SK-N-SH (cell line): ENCODE data around the gene ECHDC1. TPM values are rescaled to one million over a fixed set of nuclear protein-coding genes. Genes with fewer than 3 reads are reported as not detected.

Experiments used
- CTCF ChIA-PET: fragments of 300-600, 350-600 bp; formaldehyde crosslinking; extraction: SDS; loops from one replicate; lab custom pipeline; 2021; lab: Yijun Ruan, JAX
- POLR2A ChIA-PET: fragments of 350-600 bp; sonication (Branson Sonifier 250); formaldehyde crosslinking; extraction: SDS; loops from one replicate; lab custom pipeline; 2020; ENCODE audit warnings: antibody characterized with exemption, inconsistent platforms; lab: Yijun Ruan, JAX
- DNase-seq: peaks from one replicate; pipeline ENCODE4 v3.0.0; 2012
- H2AFZ ChIP-seq: fragments of 200-600 bp; sonication (generic); 2 replicates; pipeline ENCODE4 v1.8.1; 2016; ENCODE audit warnings: antibody characterized with exemption, mild to moderate bottlenecking, low read depth
- H3F3A ChIP-seq: fragments of 200-600 bp; sonication (generic); replicated peaks from 2 replicates; pipeline ENCODE3; 2016; ENCODE audit warnings: antibody characterized with exemption, mild to moderate bottlenecking; ENCODE audit not compliant: insufficient read depth
- H3K27ac ChIP-seq, 2 experiments: fragments of 200-500 bp in 1 of 2; fragments of 200-600 bp in 1 of 2; sonication (Bioruptor generic) in 1 of 2; sonication (generic), shearing (Covaris generic) in 1 of 2; 2 replicates each; pipeline versions ENCODE4 v1.5.1 to v1.6.1; 2014 to 2016; ENCODE audit warnings: low read depth in 2 of 2, inconsistent platforms in 1 of 2, low read length in 1 of 2, mild to moderate bottlenecking in 1 of 2, mixed read lengths in 1 of 2
- H3K27me3 ChIP-seq: fragments of 200-600 bp; sonication (generic), shearing (Covaris generic); 2 replicates; pipeline ENCODE4 v1.6.1; 2016; ENCODE audit warnings: mixed run types; ENCODE audit not compliant: insufficient read depth
- H3K36me3 ChIP-seq, 2 experiments: fragments of 200-500 bp in 1 of 2; fragments of 200-600 bp in 1 of 2; sonication (Bioruptor generic) in 1 of 2; sonication (generic) in 1 of 2; replicated peaks in 1 of 2; 2 replicates each; pipeline versions ENCODE3 to v1.5.1; 2014 to 2016; ENCODE audit warnings: low read length in 1 of 2, mild to moderate bottlenecking in 1 of 2; ENCODE audit not compliant: insufficient read depth in 2 of 2, control insufficient read depth in 1 of 2
- H3K4me1 ChIP-seq, 2 experiments: fragments of 200-500 bp in 1 of 2; fragments of 200-600 bp in 1 of 2; sonication (Bioruptor generic) in 1 of 2; sonication (generic), shearing (Covaris generic) in 1 of 2; 2 replicates each; pipeline versions ENCODE4 v1.5.1 to v1.6.1; 2014 to 2016; ENCODE audit warnings: low read depth in 1 of 2, low read length in 1 of 2, mixed run types in 1 of 2; ENCODE audit not compliant: insufficient read depth in 2 of 2, control insufficient read depth in 1 of 2
- H3K4me2 ChIP-seq: fragments of 200-600 bp; sonication (generic), shearing (Covaris generic); 2 replicates; pipeline ENCODE4 v1.6.1; 2017; ENCODE audit warnings: mixed run types
- H3K4me3 ChIP-seq, 2 experiments: fragments of 200-500 bp in 1 of 2; fragments of 200-600 bp in 1 of 2; sonication (Bioruptor generic) in 1 of 2; sonication (generic), shearing (Covaris generic) in 1 of 2; 2 replicates each; pipeline versions ENCODE4 v1.5.1 to v1.8.1; 2014 to 2016; ENCODE audit warnings: low read depth in 2 of 2, inconsistent platforms in 1 of 2, low read length in 1 of 2, mild to moderate bottlenecking in 1 of 2, mixed read lengths in 1 of 2, moderate library complexity in 1 of 2
- H3K79me2 ChIP-seq: fragments of 200-600 bp; sonication (generic); 2 replicates; pipeline ENCODE4 v1.8.1; 2017; ENCODE audit warnings: mild to moderate bottlenecking; ENCODE audit not compliant: insufficient read depth
- H3K9ac ChIP-seq: fragments of 200-600 bp; sonication (generic); 2 replicates; pipeline ENCODE4 v1.6.1; 2017; ENCODE audit warnings: mixed run types
- H3K9me2 ChIP-seq: fragments of 200-600 bp; sonication (generic); 2 replicates; pipeline ENCODE4 v1.6.1; 2017; ENCODE audit warnings: mixed run types
- H3K9me3 ChIP-seq: fragments of 200-600 bp; sonication (generic); 2 replicates; pipeline ENCODE4 v1.6.1; 2017; ENCODE audit warnings: mixed run types, mild to moderate bottlenecking, moderate library complexity
- H4K20me1 ChIP-seq: fragments of 200-600 bp; sonication (generic); 2 replicates; pipeline ENCODE4 v1.6.1; 2017; ENCODE audit warnings: mild to moderate bottlenecking, mixed run types; ENCODE audit not compliant: insufficient read depth
- CTCF ChIP-seq: fragments of 200-600 bp; sonication (generic); IDR thresholded peaks from 2 replicates; pipeline ENCODE4 v1.6.1; 2017; ENCODE audit warnings: antibody characterized with exemption, mild to moderate bottlenecking, moderate library complexity
- ELF1 ChIP-seq: IDR thresholded peaks from 2 replicates; pipeline ENCODE4 v1.4.0; 2012
- FOSL2 ChIP-seq: IDR thresholded peaks from 2 replicates; pipeline ENCODE4 v1.4.0; 2012; ENCODE audit warnings: low read depth, mild to moderate bottlenecking, moderate library complexity, borderline replicate concordance
- GABPA ChIP-seq: IDR thresholded peaks from 2 replicates; pipeline ENCODE4 v1.4.0; 2012; ENCODE audit warnings: low read depth, mild to moderate bottlenecking
- JUND ChIP-seq: IDR thresholded peaks from 2 replicates; pipeline ENCODE4 v1.4.0; 2012
- MAX ChIP-seq: IDR thresholded peaks from 2 replicates; pipeline ENCODE4 v1.4.0; 2012; ENCODE audit warnings: low read depth
- MEF2A ChIP-seq: IDR thresholded peaks from 2 replicates; pipeline ENCODE4 v1.4.0; 2012; ENCODE audit warnings: low read depth, borderline replicate concordance
- MXI1 ChIP-seq: IDR thresholded peaks from 2 replicates; pipeline ENCODE4 v1.6.1; 2012; ENCODE audit warnings: mild to moderate bottlenecking, low read depth, low read length, improper control_type of control experiment
- NRF1 ChIP-seq: IDR thresholded peaks from 2 replicates; pipeline ENCODE4 v1.6.1; 2012; ENCODE audit warnings: low read depth, mild to moderate bottlenecking, low read length
- RAD21 ChIP-seq: IDR thresholded peaks from 2 replicates; pipeline ENCODE4 v1.6.1; 2012; ENCODE audit warnings: mild to moderate bottlenecking, low read length
- SMC3 ChIP-seq: IDR thresholded peaks from 2 replicates; pipeline ENCODE4 v1.6.1; 2012; ENCODE audit warnings: low read depth, low read length, improper control_type of control experiment
- TAF1 ChIP-seq: IDR thresholded peaks from 2 replicates; pipeline ENCODE4 v1.6.1; 2012; ENCODE audit warnings: low read depth, mild to moderate bottlenecking, low read length, moderate library complexity, borderline replicate concordance
- TCF12 ChIP-seq: IDR thresholded peaks from 2 replicates; pipeline ENCODE4 v1.4.0; 2012
- USF1 ChIP-seq: IDR thresholded peaks from 2 replicates; pipeline ENCODE4 v1.4.0; 2012; ENCODE audit warnings: low read depth, borderline replicate concordance
- USF2 ChIP-seq: fragments of 150-350 bp; IDR thresholded peaks from 2 replicates; pipeline ENCODE4 v1.6.1; 2017; ENCODE audit warnings: antibody characterized with exemption, low read length, low read depth, borderline replicate concordance
- YY1 ChIP-seq: IDR thresholded peaks from 2 replicates; pipeline ENCODE4 v1.4.0; 2012; ENCODE audit warnings: low read depth, mild to moderate bottlenecking
- WGBS: methylation state at CpG from one replicate; pipeline ENCODE4 v1.1.6; 2017; ENCODE audit warnings: low lambda C conversion rate; 5-methylcytosine and 5-hydroxymethylcytosine counted together
- polyA plus RNA-seq, 3 experiments: library from polyadenylated mRNA; depleted of rRNA; stranded (reverse); fragments of >200 nt; gene quantifications; 2 replicates each; pipeline ENCODE4 v1.2.3, GENCODE V29; 2012

Gene ECHDC1
- polyA plus RNA-seq, 1 of the 3 experiments (the other 2 are of a cell fraction), result 23.3 TPM

- Histone ChIP-seq H3K36me3 (peaks cover 0 to 7% of the 10 kb centered on the region in 2 experiments), H3K9ac (peak overlapping the region; percentile 85), H3K9me2 (no peaks in the 10 kb centered on the region), H3F3A (peaks cover 10% of the 10 kb centered on the region), H3K4me1 (peaks cover 0 to 5% of the 10 kb centered on the region in 2 experiments; a peak in 2 of 4 replicates), H2AFZ (peak overlapping the region; percentile 90; the same call in 1 of the 2 replicates), H3K79me2 (peaks cover 59% of the 10 kb centered on the region), H3K27me3 (no peaks in the 10 kb centered on the region), H3K27ac (peak overlapping the region; percentile 91 to 98), H3K9me3 (no peaks in the 10 kb centered on the region), H3K4me2 (peak overlapping the region; percentile 83), H4K20me1 (peaks cover 48% of the 10 kb centered on the region), H3K4me3 (peak overlapping the region; percentile 71 to 96)
- 2% methylated on average over 16 of the region's 16 CpGs for WGBS
- ChIA-PET POLR2A (interaction anchor here (1.4 to 2.2 kb wide), 3 partner anchors 8 to 251 kb away, joined by 3 to 14 read pairs (median 6); partner anchors contain the start of gene MTCL3), CTCF (interaction anchor here (0.7 to 1.7 kb wide), 7 partner anchors 12 to 1485 kb away, joined by 3 to 7 read pairs (median 3); no protein-coding TSS in a partner anchor)
- DNase-seq, result peak; percentile 27
- TF ChIP-seq MEF2A, result no peak
- TF ChIP-seq MXI1, result peak; percentile 73; the same call in 1 of the 2 replicates
- 0 out of 2 replicates have a peak, but pooled peaks have one; percentile 26 for TF ChIP-seq MAX
- no peak for TF ChIP-seq CTCF
- TF ChIP-seq SMC3, result no peak
Measured at GRCh38 chr6:127267646-127268625, 75.5 kb downstream of the ECHDC1 start.

- Histone ChIP-seq H3K9me3 (no peaks in the 10 kb centered on the region), H3K27ac (peak overlapping the region; percentile 91 to 98), H4K20me1 (peaks cover 40% of the 10 kb centered on the region), H2AFZ (peak overlapping the region; percentile 90), H3K9me2 (no peaks in the 10 kb centered on the region), H3K79me2 (peaks cover 51% of the 10 kb centered on the region), H3K9ac (peak overlapping the region; percentile 85), H3K27me3 (no peaks in the 10 kb centered on the region), H3K4me3 (peak overlapping the region; percentile 71 to 96), H3K4me2 (peak overlapping the region; percentile 83), H3F3A (peaks cover 10% of the 10 kb centered on the region), H3K4me1 (peaks cover 0 to 5% of the 10 kb centered on the region in 2 experiments; a peak in 2 of 4 replicates), H3K36me3 (peaks cover 0 to 4% of the 10 kb centered on the region in 2 experiments)
- ChIA-PET CTCF (interaction anchor here (0.6 to 1.7 kb wide), 20 partner anchors 8 to 1484 kb away, joined by 3 to 14 read pairs (median 4); partner anchors contain the start of gene MTCL3), POLR2A (interaction anchor here (0.9 to 2.2 kb wide), 10 partner anchors 9 to 1486 kb away, joined by 3 to 14 read pairs (median 4); partner anchors contain the start of genes MTCL3 and NCOA7)
- peak; percentile 85 for DNase-seq
- under 1% methylated on average over 31 of the region's 64 CpGs for WGBS
- peak; percentile 26; the same call in 1 of the 2 replicates for TF ChIP-seq GABPA
- peak; percentile 7; the same call in 1 of the 2 replicates for TF ChIP-seq MAX
- peak; percentile 32; the same call in 1 of the 2 replicates for TF ChIP-seq NRF1
- peak; percentile 89 for TF ChIP-seq YY1
- TF ChIP-seq USF2, result no peak
- TF ChIP-seq TCF12, result no peak
- no peak for TF ChIP-seq USF1
- no peak for TF ChIP-seq JUND
- TF ChIP-seq RAD21, result no peak
- no peak for TF ChIP-seq FOSL2
- no peak for TF ChIP-seq CTCF
- TF ChIP-seq TAF1, result no peak
- TF ChIP-seq ELF1, result 0 out of 2 replicates have a peak, but pooled peaks have one; percentile 18
Measured at GRCh38 chr6:127266892-127267645, 76.3 kb downstream of the ECHDC1 start.
